HG03196 (cell line): ENCODE data around the gene HOXC11.

Experiments
- ATAC-seq: cut with Tn5 transposase; IDR thresholded peaks from one replicate; pipeline ENCODE4 v1.9.1; 2021; ENCODE audit not compliant: unreplicated experiment

HOXC11 gene

GRCh38 chr12:54019924-54020590 is 47.1 kb downstream of the HOXC11 start:
- ATAC-seq = no peak

- no peak for ATAC-seq
Measured at GRCh38 chr12:54020591-54021405, 47.9 kb downstream of the HOXC11 start.

- no peak for ATAC-seq
Measured at GRCh38 chr12:54021432-54022013, 48.6 kb downstream of the HOXC11 start.

DNA sequence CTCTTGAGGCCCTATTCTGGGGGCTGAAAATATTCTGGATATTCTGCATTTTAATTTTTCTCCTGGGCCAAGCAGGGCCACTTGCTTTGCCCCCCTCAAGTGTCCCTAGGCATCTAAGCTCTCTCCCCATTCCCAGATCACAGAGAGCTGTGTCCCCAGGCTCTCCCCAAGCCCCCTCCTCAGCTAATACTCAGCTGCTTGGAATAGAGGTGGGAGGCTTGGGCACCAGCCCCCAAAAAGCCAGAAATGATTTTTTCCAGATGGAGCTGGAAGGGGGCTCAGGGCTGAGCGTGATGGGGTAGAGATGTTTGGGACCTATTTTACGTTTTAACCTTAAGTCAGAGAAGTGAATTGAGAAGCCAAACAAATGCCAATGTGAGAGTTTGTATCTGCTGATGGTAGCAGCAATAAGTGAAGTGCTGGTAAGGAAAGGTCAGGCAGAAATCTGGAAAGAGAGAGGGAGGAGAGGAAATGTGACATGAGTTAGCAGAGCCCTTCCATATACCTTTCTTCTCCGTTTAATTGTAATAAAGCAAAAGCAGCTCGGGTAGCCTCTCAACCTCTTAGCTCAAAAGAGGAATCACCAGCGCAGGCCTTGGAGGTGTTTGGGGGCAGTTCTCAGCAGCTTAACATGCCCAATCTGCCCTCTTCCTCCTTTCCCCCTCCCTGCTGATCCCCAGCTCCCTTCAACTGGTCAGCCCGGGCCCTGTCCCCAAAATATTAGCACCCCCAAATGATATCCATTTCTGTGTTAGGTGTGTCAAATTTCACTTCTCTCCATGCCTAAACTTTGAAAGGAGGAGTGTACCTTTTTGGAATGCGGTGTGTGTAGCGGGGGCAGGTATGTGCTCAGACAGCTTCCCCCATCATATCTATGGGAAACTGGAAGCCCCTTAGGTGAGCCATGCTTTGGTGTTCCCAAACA is 50.3 kb downstream of the HOXC11 start:
- no peak for ATAC-seq

- no peak for ATAC-seq
Measured at GRCh38 chr12:54024127-54024526, 51.2 kb downstream of the HOXC11 start.

GRCh38 chr12:54024581-54025305 is 51.8 kb downstream of the HOXC11 start:
- no peak for ATAC-seq

DNA sequence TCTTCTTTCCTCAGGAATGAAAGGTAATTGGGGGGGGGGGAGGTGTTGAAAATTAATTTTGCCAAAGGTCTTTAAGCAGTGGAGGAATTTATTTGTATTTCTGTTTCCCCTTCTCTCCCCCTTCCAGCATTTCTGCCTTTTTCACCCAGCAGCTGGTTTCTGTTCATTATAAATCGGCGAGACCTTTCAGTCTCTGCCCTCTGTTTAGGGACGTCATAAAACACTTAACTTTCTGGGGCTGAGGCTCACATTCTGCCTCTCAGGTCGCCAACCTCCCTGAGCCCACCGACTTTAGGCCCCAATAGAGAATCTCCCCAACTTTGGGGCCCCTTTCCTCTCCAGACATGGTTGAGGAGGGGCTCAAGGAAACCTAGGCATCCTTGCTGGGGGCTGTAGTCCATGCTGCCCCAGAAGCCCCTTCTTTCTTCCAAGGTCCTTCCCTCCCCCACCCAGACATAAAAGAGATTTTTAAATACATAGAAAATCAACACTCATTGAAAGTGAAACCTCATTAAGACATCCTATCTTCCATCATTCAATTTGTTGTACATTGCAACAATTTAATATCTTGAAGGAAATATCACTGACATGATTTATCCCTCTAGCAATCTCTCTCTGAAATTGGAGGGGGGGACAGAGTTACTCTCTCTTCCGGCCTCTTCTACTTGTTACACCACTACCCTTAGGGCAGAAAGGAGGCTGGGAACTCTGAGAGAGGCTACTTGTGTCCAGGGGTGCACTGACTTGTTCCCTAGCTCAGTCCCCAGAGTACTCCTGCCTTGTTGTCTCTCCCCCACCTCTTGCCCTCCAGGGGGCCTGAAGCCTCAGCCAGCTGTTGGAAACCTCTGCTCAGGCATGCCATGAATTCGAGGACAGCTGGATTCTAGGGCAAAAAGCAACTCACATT is 52.8 kb downstream of the HOXC11 start:
- no peak for ATAC-seq

DNA sequence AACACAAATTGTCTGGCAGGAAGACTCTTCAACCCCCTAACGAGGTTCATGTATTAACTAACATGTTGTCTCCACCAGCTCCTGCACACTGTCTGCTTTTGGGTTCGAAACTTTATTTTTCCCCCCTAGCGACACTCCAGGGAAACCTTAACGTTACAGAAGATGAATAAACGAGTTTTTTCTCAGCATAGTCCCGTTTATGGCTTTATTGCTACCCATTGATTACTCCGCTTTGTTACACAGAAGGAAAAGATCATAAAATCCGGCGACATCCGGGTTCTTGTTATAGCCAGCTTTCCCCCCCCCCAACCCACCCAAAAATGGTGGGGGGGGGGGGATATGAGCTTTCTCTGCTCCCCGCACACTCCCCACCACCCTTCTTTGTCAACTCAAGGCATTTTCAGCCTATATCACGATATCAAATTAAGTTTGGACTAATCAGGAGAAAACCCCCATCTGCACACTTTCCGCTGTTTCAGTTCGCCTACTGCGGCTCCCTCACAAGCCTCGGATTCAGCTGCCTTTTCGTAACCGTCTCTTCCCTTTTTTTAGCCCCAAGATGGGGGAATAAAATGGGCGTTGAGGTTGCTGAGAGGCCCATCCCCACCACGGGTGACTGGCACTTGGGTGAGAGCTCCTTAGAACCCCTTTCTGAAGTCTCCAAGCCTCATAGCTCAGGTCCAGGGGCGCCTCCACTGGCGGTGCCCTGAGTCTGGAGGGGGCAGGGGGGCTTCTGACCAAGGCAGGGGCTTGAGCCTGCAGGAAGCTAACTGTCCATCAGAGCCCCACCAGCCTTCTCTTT is 53.9 kb downstream of the HOXC11 start:
- no peak for ATAC-seq
